Heart left ventricle (tissue), 16 donors: ENCODE measurements around the gene HSD11B2. TPM values are rescaled to one million over a fixed set of nuclear protein-coding genes. Genes with fewer than 3 reads are reported as not detected.

ENCODE experiments used
- ATAC-seq, 4 donors: fragments of 200-7000 bp; cut with Tn5 transposase; one replicate each; pipeline ENCODE4 v1.9.1; 2020 to 2022; ENCODE audit warnings: moderate library complexity in 4 of 4, mild to moderate bottlenecking in 3 of 4, moderate number of reproducible peaks in 1 of 4
- DNase-seq, 5 donors: peaks; one replicate each; pipeline ENCODE4 v3.0.0-alpha.2; 2020
- H3K27ac ChIP-seq, 12 donors: fragments of 200-600 bp; sonication (generic) in 4 of 12; one replicate each; pipeline versions ENCODE4 v1.5.0 to v1.8.0; 2016 to 2022; ENCODE audit warnings: mild to moderate bottlenecking in 2 of 12
- H3K27me3 ChIP-seq, 9 donors: fragments of 200-600 bp; sonication (generic) in 2 of 9; one replicate each; pipeline versions ENCODE4 v1.5.1 to v1.8.0; 2016 to 2022; ENCODE audit warnings: mild to moderate bottlenecking in 3 of 9
- H3K36me3 ChIP-seq, 9 donors: fragments of 200-600 bp; sonication (generic) in 2 of 9; one replicate each; pipeline versions ENCODE4 v1.5.0 to v1.8.0; 2018 to 2022; ENCODE audit warnings: mild to moderate bottlenecking in 2 of 9
- H3K4me1 ChIP-seq, 12 donors: fragments of 200-600 bp; sonication (generic) in 4 of 12; one replicate each; pipeline versions ENCODE4 v1.5.0 to v1.8.0; 2016 to 2022; ENCODE audit warnings: mild to moderate bottlenecking in 3 of 12
- H3K4me3 ChIP-seq, 12 donors: fragments of 200-600 bp; sonication (generic) in 4 of 12; one replicate each; pipeline versions ENCODE4 v1.5.0 to v1.8.0; 2017 to 2022; ENCODE audit warnings: mild to moderate bottlenecking in 9 of 12, moderate library complexity in 4 of 12
- H3K9me3 ChIP-seq, 12 donors: fragments of 200-600 bp; sonication (generic) in 4 of 12; one replicate each; pipeline versions ENCODE4 v1.5.0 to v1.8.0; 2016 to 2022; ENCODE audit warnings: mild to moderate bottlenecking in 1 of 12
- CTCF ChIP-seq, 12 donors: fragments of 200-600 bp; sonication (generic) in 4 of 12; IDR thresholded peaks; one replicate each; pipeline versions ENCODE4 v1.5.0 to v1.8.0; 2018 to 2022; ENCODE audit warnings: antibody characterized with exemption in 12 of 12, mild to moderate bottlenecking in 5 of 12
- POLR2A ChIP-seq, 2 donors: fragments of 450-650 bp; IDR thresholded peaks; one replicate each; pipeline ENCODE4 v1.6.1; 2017; ENCODE audit warnings: antibody characterized with exemption in 2 of 2, mild to moderate bottlenecking in 2 of 2, moderate library complexity in 2 of 2
- WGBS, 4 donors: extraction: QIAGEN DNeasy Blood & Tissue Kit in 2 of 4; methylation state at CpG; one replicate each; pipeline versions ENCODE4 v1.1.5 to v1.1.7; 2013 to 2018; 5-methylcytosine and 5-hydroxymethylcytosine counted together
- intact Hi-C, 10 donors: fragments of 100-400 bp; cut with DNase I; formaldehyde crosslinking; loops; one replicate each; pipeline versions ENCODE4 v1.11.1 to v1.14.2; 2022
- polyA plus RNA-seq, 2 donors: library from polyadenylated mRNA; stranded (reverse); fragments of 200-250 nt; gene quantifications; one replicate each; pipeline ENCODE4 v1.2.3, GENCODE V29; 2013
- total RNA-seq, 9 donors: library from RNA; depleted of rRNA in 2 of 9; stranded (reverse); fragments of >200 nt in 2 of 9; fragmentation: NEBNext Ultra II Directional in 3 of 9; extraction: Animal tissue kit (Norgen Biotek cat#: 25700) in 3 of 9; gene quantifications; one replicate each; pipeline versions ENCODE4 v1.1.0 to v1.2.4, GENCODE V29; 2016 to 2023
- donor health status: ischemic (EF 13 %, LVEDD 7.1; RV severe dilation, severe dysfunction).
- donor health status: healthy with polysubstance abuse.
- donor health status: DM: no; HTN: yes; CAD: no.
- donor health status: DM: no; HTN: no; CAD: no.
- donor health status: ischemic (EF 25% LVEDD 6.9; RV normal size, moderate dysfunction).
- donor health status: ischemic (EF 25% LVEDD 5.7; RV mildly dilated, moderate dysfunction).
- donor health status: healthy.
- donor health status: DM: yes; HTN: yes; CAD: no.
- donor health status: ischemic (EF 35%, LVEDD 5.7; RV mildly dilated, moderate dysfunction).
- donor health status: nonischemic (EF 11% LVEDD 7.7; RV severe dilation, severe dysfunction).
- donor health status: DM: yes; HTN: yes; CAD: no.
- donor health status: PGD.
- donor health status: ischemic (EF 29% LVEDD 5.4; RV normal size, mild dysfunction).
- donor health status: nonischemic (EF 23%, LVEDD 6.1; RV moderate dilation, normal function).

Gene HSD11B2
- total and polyA plus RNA-seq, 11 donors: 0.15 to 1.00 (median 0.39) TPM; not detected in 1

DNA sequence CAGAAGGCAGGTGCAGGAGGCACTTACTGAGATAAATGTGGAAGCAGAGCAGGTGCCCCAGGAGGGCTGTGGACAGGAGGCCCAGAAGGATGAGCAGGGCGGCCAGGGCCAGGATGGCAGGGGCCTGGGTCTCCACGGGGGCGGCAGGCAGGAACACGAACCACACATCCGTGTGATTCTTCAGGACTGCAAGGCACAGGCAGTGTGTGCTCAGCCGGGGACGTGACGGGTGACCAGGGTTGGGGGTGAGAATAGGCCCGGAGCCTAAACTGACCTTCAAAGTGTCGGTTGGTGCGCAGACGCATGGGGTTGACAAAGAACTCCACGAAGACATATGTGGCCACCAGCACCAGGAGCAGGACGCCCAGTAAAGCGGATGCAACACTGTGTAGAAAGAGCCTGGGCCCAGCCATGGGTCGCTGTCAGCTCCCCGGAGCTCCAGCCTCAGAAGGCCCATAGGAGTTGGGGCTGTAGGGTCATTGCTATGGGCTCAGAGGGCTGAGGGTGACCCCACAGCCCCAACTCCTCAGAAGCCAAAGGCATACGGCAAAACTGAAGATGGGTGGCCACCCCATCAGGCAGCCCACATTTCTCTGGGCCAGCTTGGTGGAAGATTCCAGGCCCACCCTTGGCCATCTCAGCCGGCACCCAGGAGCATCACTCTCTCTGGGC, 32.2 kb upstream of the HSD11B2 start:
- intact Hi-C loops: loop anchor here in 8 of 10 donors (5.0 to 10.0 kb wide), 5 partner anchors 54 to 136 kb away; partner anchors contain the start of gene PLEKHG4 (in 1 of the 8)
- H3K27me3 ChIP-seq: peaks cover 0 to 19% (median 0%) of the 10 kb centered on the region in 9 donors
- ATAC-seq: no peak
- peak overlapping the region in 5 of 12 donors; percentile 9 to 90 (median 71) for H3K27ac ChIP-seq
- H3K9me3 ChIP-seq: no peaks in the 10 kb centered on the region
- WGBS, 4 donors: 89 to 94% (median 90%) methylated on average over 17 to 19 of the region's 19 CpGs
- peaks cover 5 to 58% (median 38%) of the 10 kb centered on the region in 12 donors for H3K4me1 ChIP-seq
- peak overlapping the region in 5 of 12 donors; percentile 8 to 39 (median 27) for H3K4me3 ChIP-seq
- TF ChIP-seq CTCF (IDR thresholded peaks at IDR 0.05) (no peak), POLR2A (IDR thresholded peaks at IDR 0.05) (no peak)
- no peak for DNase-seq
- H3K36me3 ChIP-seq: no peaks in the 10 kb centered on the region

DNA sequence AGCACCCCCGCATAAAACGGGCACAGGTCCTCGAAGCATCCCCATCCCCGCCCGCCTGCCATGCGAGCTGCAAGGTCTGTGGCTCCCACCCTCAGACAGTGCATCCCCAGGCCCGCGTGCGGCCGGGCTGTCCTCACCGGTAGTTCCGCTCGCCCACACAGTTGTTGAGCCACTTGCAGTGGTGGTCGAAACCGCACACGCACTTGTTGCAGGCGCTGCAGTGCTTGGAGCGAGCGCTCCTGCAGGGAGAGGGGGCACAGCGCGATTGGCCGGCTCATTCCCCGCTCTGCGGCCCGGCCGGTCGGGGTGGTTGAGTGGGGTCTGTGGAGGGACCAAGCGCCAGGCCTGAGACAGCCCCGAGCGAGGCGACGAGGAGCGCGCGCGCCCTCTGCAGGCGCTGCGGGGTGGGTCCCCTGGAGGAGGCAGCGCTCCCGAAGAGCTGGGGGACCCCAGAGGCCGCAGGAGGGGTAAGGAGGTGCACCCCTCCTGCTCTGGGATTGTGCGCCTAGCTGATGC, 31.6 kb upstream of the HSD11B2 start:
- Histone ChIP-seq H3K27me3 (peaks cover 0 to 13% (median 0%) of the 10 kb centered on the region in 9 donors), H3K4me1 (peaks cover 5 to 56% (median 32%) of the 10 kb centered on the region in 12 donors), H3K36me3 (no peaks in the 10 kb centered on the region), H3K4me3 (peak overlapping the region in 7 of 12 donors; percentile 8 to 40 (median 27)), H3K9me3 (no peaks in the 10 kb centered on the region), H3K27ac (peak overlapping the region in 2 of 12 donors; percentile 64 to 78)
- no peak for TF ChIP-seq POLR2A (IDR thresholded peaks at IDR 0.05)
- peak; percentile 65 to 86 (median 74) for TF ChIP-seq CTCF (IDR thresholded peaks at IDR 0.05)
- peak in 3 of 5 donors; percentile 45 to 82 (median 65) for DNase-seq
- 16 to 29% (median 23%) methylated on average over 24 to 42 of the region's 42 CpGs for WGBS, 4 donors
- intact Hi-C loops: loop anchor here in 8 of 10 donors (5.0 to 10.0 kb wide), 5 partner anchors 54 to 137 kb away; partner anchors contain the start of gene PLEKHG4 (in 1 of the 8)
- ATAC-seq: peak in 3 of 4 donors; percentile 40 to 46 (median 45)

GRCh38 chr16:67399749-67400704, 30.9 kb upstream of the HSD11B2 start:
- H3K36me3 ChIP-seq: no peaks in the 10 kb centered on the region
- 78 to 84% (median 79%) methylated on average over 11 to 19 of the region's 19 CpGs for WGBS, 4 donors
- intact Hi-C loops: loop anchor here in 8 of 10 donors (5.0 to 10.0 kb wide), 5 partner anchors 55 to 138 kb away; partner anchors contain the start of gene PLEKHG4 (in 1 of the 8)
- H3K27ac ChIP-seq: no peak overlapping the region
- H3K4me1 ChIP-seq: peaks cover 5 to 49% (median 28%) of the 10 kb centered on the region in 12 donors
- no peak overlapping the region for H3K4me3 ChIP-seq
- DNase-seq (no peak), ATAC-seq (no peak)
- H3K27me3 ChIP-seq: peaks cover 0 to 11% (median 0%) of the 10 kb centered on the region in 9 donors
- no peak for TF ChIP-seq POLR2A (IDR thresholded peaks at IDR 0.05)
- peak in 4 of 12 donors; percentile 1 to 15 (median 9) for TF ChIP-seq CTCF (IDR thresholded peaks at IDR 0.05)
- H3K9me3 ChIP-seq: no peaks in the 10 kb centered on the region
